Activated CD8-positive, alpha-beta memory T cell treated with anti-CD3 and anti-CD28 coated beads, Interleukin-2, amount 10 ng/mL, durations not matched to agents 7 days and 5 days (primary cell): ENCODE data around the gene OR2S2. TPM values are rescaled to one million over a fixed set of nuclear protein-coding genes. Genes with fewer than 3 reads are reported as not detected.
"Not testable (repeated sequence)": the region's sequence is repeated elsewhere in the genome, so short reads cannot be mapped to it uniquely, and the experiment has no call there.

Source experiments
- ATAC-seq: fragments of 150-1000 bp; cut with Tn5 transposase; one replicate; pipeline ENCODE4 v1.10.0; 2021; ENCODE audit warnings: moderate library complexity
- CTCF ChIA-PET: fragments of 350-600 bp; sonication (Branson Sonifier 250); formaldehyde crosslinking; loops from one replicate; lab custom pipeline; 2021; ENCODE audit warnings: antibody characterized with exemption; lab: Charles Lee
- DNase-seq: peaks from one replicate; pipeline ENCODE4 v3.0.0-alpha.2; 2020
- H3K27ac Mint-ChIP-seq: one replicate; pipeline ENCODE4 v1.8.0; 2021; ENCODE audit warnings: mild to moderate bottlenecking, mixed read lengths
- H3K27me3 Mint-ChIP-seq: one replicate; pipeline ENCODE4 v1.8.0; 2021; ENCODE audit warnings: mixed read lengths
- H3K36me3 Mint-ChIP-seq: one replicate; pipeline ENCODE4 v1.8.0; 2021; ENCODE audit warnings: mild to moderate bottlenecking, mixed read lengths
- H3K4me1 Mint-ChIP-seq: one replicate; pipeline ENCODE4 v1.8.0; 2021; ENCODE audit warnings: mixed read lengths
- H3K4me3 Mint-ChIP-seq: one replicate; pipeline ENCODE4 v1.8.0; 2021; ENCODE audit warnings: mild to moderate bottlenecking, moderate library complexity, mixed read lengths
- H3K9me3 Mint-ChIP-seq: one replicate; pipeline ENCODE4 v1.8.0; 2022; ENCODE audit warnings: low read depth, mixed read lengths
- total RNA-seq, 2 experiments: library from RNA; stranded (reverse); gene quantifications; one replicate each; pipeline ENCODE4 v1.2.3, GENCODE V29; 2021

Gene OR2S2
- total RNA-seq, 2 experiments from 2014 or later, result not detected

DNA sequence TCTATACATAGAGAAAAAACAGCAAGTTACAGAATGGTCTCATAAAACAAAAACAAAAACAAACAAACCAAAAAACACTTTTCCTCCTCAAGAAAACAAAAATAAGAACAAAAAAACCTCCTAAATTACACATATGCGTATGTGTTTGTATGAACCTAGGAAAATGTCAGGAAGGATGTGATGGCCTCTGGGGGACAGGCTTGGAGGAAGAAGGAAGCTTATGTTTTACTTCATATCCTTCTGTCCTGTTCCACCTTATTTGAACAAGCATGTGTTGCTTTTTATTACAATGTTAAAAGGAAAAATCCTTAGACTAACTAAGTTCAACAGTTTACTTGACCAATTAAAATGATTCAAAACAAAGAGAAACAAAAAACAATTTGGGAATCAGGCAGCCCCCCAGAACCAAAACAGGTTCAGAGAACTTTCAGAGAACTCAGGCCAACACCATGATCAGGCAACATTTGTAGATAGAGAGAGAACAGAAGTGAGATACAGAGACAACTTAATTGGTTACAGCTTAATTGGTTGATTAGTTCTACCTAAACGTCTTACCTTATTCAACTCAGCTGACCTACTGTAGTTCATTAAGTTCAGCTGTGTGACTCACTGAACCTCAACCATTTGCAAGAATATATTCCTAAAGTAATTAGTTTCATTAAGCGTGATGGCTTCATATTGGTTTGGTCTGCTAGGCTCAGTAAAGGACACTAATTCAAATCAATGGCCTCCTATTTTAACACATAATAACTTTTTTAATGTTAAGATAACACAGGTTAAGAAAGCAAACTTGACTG is 38.5 kb downstream of the OR2S2 start:
- peaks cover 5% of the 10 kb centered on the region for H3K27me3 Mint-ChIP-seq
- ATAC-seq (no peak), DNase-seq (no peak)
- no peak overlapping the region for H3K27ac Mint-ChIP-seq
- H3K4me1 Mint-ChIP-seq, result peaks cover 2% of the 10 kb centered on the region
- H3K9me3 Mint-ChIP-seq, result no peaks in the 10 kb centered on the region
- CTCF ChIA-PET, result interaction anchor here (0.9 to 1.4 kb wide), 2 partner anchors 35 to 93 kb away, joined by 3 read pairs; no protein-coding TSS in a partner anchor
- no peak overlapping the region for H3K4me3 Mint-ChIP-seq
- H3K36me3 Mint-ChIP-seq, result no peaks in the 10 kb centered on the region

DNA sequence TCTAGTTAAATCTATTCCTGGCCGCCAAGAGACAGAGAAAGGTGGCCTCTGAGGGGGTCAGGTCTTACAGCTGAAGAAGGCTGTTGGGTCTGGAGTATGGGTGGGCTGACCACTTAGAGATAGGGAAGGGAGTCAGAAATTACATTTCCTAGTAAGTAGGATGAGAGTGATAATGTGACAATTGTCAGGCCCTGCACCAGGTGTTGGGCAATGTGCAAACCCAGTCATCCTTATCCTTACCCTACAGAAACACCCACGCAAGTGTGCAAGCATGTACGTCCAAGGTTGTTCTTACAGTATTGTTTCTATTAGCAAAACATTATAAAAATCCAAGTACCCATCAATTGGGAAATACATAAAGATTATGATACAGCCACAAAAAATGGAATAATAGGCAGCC is 39.2 kb downstream of the OR2S2 start:
- DNase-seq (no peak), ATAC-seq (no peak)
- no peaks in the 10 kb centered on the region for H3K9me3 Mint-ChIP-seq
- peaks cover 5% of the 10 kb centered on the region for H3K27me3 Mint-ChIP-seq
- CTCF ChIA-PET, result interaction anchor here (1.4 kb wide), 1 partner anchor 93 kb away, joined by 3 read pairs; no protein-coding TSS in a partner anchor
- no peaks in the 10 kb centered on the region for H3K36me3 Mint-ChIP-seq
- H3K4me3 Mint-ChIP-seq, result no peak overlapping the region
- H3K27ac Mint-ChIP-seq, result no peak overlapping the region
- no peaks in the 10 kb centered on the region for H3K4me1 Mint-ChIP-seq

- Mint-ChIP-seq H3K9me3 (no peaks in the 10 kb centered on the region), H3K36me3 (no peaks in the 10 kb centered on the region), H3K27me3 (no peaks in the 10 kb centered on the region), H3K4me3 (no peak overlapping the region), H3K27ac (no peak overlapping the region), H3K4me1 (no peaks in the 10 kb centered on the region)
- DNase-seq (no peak), ATAC-seq (no peak)
- CTCF ChIA-PET, result interaction anchor here (1.3 kb wide), 1 partner anchor 35 kb away, joined by 4 read pairs; no protein-coding TSS in a partner anchor
Measured at GRCh38 chr9:35917261-35917660, 40.7 kb downstream of the OR2S2 start.

DNA sequence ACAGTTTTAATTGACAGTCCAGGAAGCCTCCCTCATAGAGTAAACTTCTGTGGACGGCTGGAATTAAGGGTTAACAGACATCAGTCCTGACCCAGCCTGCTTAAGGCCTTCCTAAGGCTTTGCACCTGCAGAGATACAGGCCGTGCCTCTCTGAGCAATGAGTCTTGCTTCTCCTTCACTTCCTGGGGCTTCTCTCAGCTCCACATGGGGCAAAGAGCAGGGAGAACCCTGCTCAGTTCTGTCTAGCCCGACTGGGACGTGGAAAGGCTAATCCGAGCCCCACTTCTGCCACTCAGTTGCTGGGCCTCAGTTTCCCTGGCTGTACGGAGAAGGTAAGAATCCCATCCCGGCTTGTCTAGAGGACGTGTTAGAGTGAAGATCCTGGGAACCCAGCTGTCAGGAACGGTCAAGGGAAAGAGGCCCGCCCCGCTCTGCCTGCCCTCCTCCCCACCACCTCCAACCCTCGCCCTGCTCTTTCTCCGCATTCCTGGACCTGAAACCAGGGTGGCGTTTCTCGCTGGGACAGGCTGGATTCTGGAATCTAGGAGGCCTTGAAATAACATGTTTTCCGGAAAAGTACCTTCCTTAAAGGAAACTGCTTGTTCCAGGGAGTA is 42.2 kb downstream of the OR2S2 start:
- Mint-ChIP-seq H3K9me3 (no peaks in the 10 kb centered on the region), H3K36me3 (no peaks in the 10 kb centered on the region), H3K4me3 (no peak overlapping the region), H3K27me3 (no peaks in the 10 kb centered on the region), H3K4me1 (peaks cover 10% of the 10 kb centered on the region), H3K27ac (no peak overlapping the region)
- DNase-seq, result no peak
- CTCF ChIA-PET, result interaction anchor here (0.7 to 1.2 kb wide), 2 partner anchors 12 to 957 kb away, joined by 3 read pairs; no protein-coding TSS in a partner anchor
- no peak for ATAC-seq

DNA sequence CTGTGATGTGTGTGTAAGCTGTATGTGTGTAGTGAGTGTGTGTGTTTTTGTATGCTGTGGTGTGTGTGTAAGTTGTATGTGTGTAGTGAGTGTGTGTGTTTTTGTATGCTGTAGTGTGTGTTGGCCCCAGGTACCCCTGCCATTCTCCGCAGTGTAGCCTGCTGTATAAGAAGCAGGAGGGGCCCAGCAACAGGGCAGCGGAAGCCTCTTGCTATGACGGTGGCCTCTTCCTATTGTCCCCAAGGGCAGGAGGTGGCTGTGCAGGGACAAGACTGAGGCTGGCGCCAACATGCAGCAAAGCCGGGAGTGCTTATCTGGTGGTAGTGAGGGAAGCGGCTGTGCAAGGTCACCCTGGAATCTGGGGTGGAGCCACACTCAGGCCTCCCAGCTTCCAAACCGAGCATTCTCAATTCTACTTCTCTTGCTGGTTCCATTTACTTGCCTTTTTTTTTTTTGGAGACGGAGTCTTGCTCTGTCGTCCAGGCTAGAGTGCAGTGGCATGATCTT is 43.6 kb downstream of the OR2S2 start:
- DNase-seq (no peak), ATAC-seq (peak; percentile 71)
- Mint-ChIP-seq H3K27me3 (no peaks in the 10 kb centered on the region), H3K9me3 (no peaks in the 10 kb centered on the region), H3K36me3 (no peaks in the 10 kb centered on the region), H3K4me3 (no peak overlapping the region), H3K27ac (no peak overlapping the region), H3K4me1 (peaks cover 19% of the 10 kb centered on the region)
- CTCF ChIA-PET, result no interaction called here

DNA sequence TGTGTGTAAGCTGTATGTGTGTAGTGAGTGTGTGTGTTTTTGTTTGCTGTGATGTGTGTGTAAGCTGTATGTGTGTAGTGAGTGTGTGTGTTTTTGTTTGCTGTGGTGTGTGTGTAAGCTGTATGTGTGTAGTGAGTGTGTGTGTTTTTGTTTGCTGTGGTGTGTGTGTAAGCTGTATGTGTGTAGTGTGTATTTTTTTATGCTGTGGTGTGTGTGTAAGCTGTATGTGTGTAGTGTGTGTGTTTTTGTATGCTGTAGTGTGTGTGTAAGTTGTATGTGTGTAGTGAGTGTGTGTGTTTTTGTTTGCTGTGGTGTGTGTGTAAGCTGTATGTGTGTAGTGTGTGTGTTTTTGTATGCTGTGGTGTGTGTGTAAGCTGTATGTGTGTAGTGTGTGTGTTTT is 44.5 kb downstream of the OR2S2 start:
- peaks cover 19% of the 10 kb centered on the region for H3K4me1 Mint-ChIP-seq
- H3K4me3 Mint-ChIP-seq, ATAC-seq, H3K36me3 Mint-ChIP-seq, H3K9me3 Mint-ChIP-seq, H3K27me3 Mint-ChIP-seq, H3K27ac Mint-ChIP-seq, DNase-seq: not testable (repeated sequence)
- CTCF ChIA-PET, result interaction anchor here (0.8 kb wide), 1 partner anchor 31 kb away, joined by 3 read pairs; no protein-coding TSS in a partner anchor

DNA sequence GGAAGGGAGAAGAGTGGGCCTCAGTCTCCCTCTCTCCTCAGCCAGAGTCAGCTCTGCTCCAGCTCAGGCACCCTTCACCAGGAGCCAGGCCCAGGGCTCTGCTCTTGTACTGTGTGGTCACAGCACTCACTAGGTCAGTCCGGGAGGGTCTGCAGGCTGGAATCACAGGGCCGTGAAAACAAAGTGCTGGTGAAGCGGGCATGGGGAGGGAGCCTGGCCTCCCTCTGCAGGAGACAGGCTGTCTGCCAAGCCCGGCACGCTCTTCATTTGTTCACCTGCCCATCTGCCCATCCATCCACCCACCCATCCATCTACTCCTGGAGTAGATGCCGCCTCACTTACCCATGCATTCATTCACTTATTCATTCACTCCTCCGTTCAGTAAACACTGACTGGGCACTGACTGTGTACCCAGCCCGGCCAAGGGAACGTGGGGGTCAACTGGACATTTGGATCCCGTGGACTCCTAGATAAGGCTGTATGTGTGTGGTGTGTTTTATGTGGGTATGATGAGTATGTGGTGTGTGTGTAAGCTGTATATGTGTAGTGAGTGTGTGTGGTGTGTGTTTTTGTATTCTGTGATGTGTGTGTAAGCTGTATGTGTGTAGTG is 45.1 kb downstream of the OR2S2 start:
- Mint-ChIP-seq H3K27ac (no peak overlapping the region), H3K27me3 (no peaks in the 10 kb centered on the region), H3K4me3 (no peak overlapping the region), H3K4me1 (peaks cover 19% of the 10 kb centered on the region), H3K36me3 (no peaks in the 10 kb centered on the region), H3K9me3 (no peaks in the 10 kb centered on the region)
- CTCF ChIA-PET, result interaction anchor here (0.8 kb wide), 1 partner anchor 30 kb away, joined by 3 read pairs; no protein-coding TSS in a partner anchor
- ATAC-seq, result no peak
- no peak for DNase-seq

- CTCF ChIA-PET, result interaction anchor here (1.3 to 1.5 kb wide), 2 partner anchors 9 to 29 kb away, joined by 4 to 5 read pairs; no protein-coding TSS in a partner anchor
- ATAC-seq, result no peak
- H3K27me3 Mint-ChIP-seq, result no peaks in the 10 kb centered on the region
- H3K4me3 Mint-ChIP-seq, result no peak overlapping the region
- no peaks in the 10 kb centered on the region for H3K9me3 Mint-ChIP-seq
- H3K4me1 Mint-ChIP-seq, result peaks cover 19% of the 10 kb centered on the region
- DNase-seq, result no peak
- H3K27ac Mint-ChIP-seq, result no peak overlapping the region
- no peaks in the 10 kb centered on the region for H3K36me3 Mint-ChIP-seq
Measured at GRCh38 chr9:35911690-35912089, 46.3 kb downstream of the OR2S2 start.

GRCh38 chr9:35910613-35911359 is 47.2 kb downstream of the OR2S2 start:
- no peak overlapping the region for H3K4me3 Mint-ChIP-seq

GRCh38 chr9:35909687-35910612 is 48.0 kb downstream of the OR2S2 start:
- Mint-ChIP-seq H3K27me3 (no peaks in the 10 kb centered on the region), H3K36me3 (no peaks in the 10 kb centered on the region), H3K27ac (no peak overlapping the region), H3K4me3 (no peak overlapping the region), H3K4me1 (peaks cover 19% of the 10 kb centered on the region), H3K9me3 (no peaks in the 10 kb centered on the region)
- ATAC-seq, result no peak
- no peak for DNase-seq
- CTCF ChIA-PET, result interaction anchor here (0.9 to 2.2 kb wide), 4 partner anchors 9 to 159 kb away, joined by 3 to 5 read pairs (median 4); no protein-coding TSS in a partner anchor

More at GRCh38 chr9:35910613-35911359, 47.2 kb downstream of the OR2S2 start:
- no peaks in the 10 kb centered on the region for H3K27me3 Mint-ChIP-seq
- peak; percentile 34 for ATAC-seq
- peaks cover 19% of the 10 kb centered on the region for H3K4me1 Mint-ChIP-seq
- DNase-seq, result peak; percentile 62
- H3K36me3 Mint-ChIP-seq, result no peaks in the 10 kb centered on the region
- peak overlapping the region; percentile 41 for H3K27ac Mint-ChIP-seq
- CTCF ChIA-PET, result interaction anchor here (0.9 to 2.2 kb wide), 6 partner anchors 8 to 158 kb away, joined by 3 to 5 read pairs (median 4); no protein-coding TSS in a partner anchor
- H3K9me3 Mint-ChIP-seq, result no peaks in the 10 kb centered on the region

GRCh38 chr9:35909274-35909673 is 48.7 kb downstream of the OR2S2 start, which contains the start of gene SPAAR:
TSS of gene SPAAR (plus strand) at chr9:35909490. CDS start at chr9:35910464, 974 bp downstream.
- H3K9me3 Mint-ChIP-seq, result no peaks in the 10 kb centered on the region
- DNase-seq (no peak), ATAC-seq (no peak)
- no peaks in the 10 kb centered on the region for H3K36me3 Mint-ChIP-seq
- H3K27ac Mint-ChIP-seq, result no peak within 1 kb of the TSS
- peaks cover 19% of the 10 kb centered on the region for H3K4me1 Mint-ChIP-seq
- H3K4me3 Mint-ChIP-seq, result no peak within 1 kb of the TSS
- CTCF ChIA-PET, result interaction anchor here (2.2 kb wide), 1 partner anchor 46 kb away, joined by 5 read pairs; no protein-coding TSS in a partner anchor
- no peaks in the 10 kb centered on the region for H3K27me3 Mint-ChIP-seq
